ENCODE data around the gene AACS. TPM values are rescaled to one million over a fixed set of nuclear protein-coding genes. Genes with fewer than 3 reads are reported as not detected.
A peak's percentile ranks its signal among the peaks of the same experiment; 100 is the strongest.

The AACS gene
- total and polyA plus RNA-seq, 2 of the 13 experiments (the other 11 are each of a cell fraction or from before 2014, with no cell fraction given), result 23.3 to 28.8 TPM

GRCh38 chr12:125065919-125066570, 810 bp downstream of the AACS start (continued):
- TF ChIP-seq ZNF598 (CRISPR knock-in tag; IDR thresholded peaks at IDR 0.05; ENCODE audit: borderline replicate concordance), result no peak
- no peak for TF ChIP-seq AKAP8 (CRISPR knock-in tag; IDR thresholded peaks at IDR 0.05)
- 0 out of 2 replicates have a peak, but pooled peaks have one; percentile 30 for TF ChIP-seq ZNF317 (CRISPR knock-in tag; IDR thresholded peaks at IDR 0.05)
- no peak for TF ChIP-seq ZKSCAN5 (CRISPR knock-in tag; IDR thresholded peaks at IDR 0.05)
- no peak for TF ChIP-seq GABPB1 (CRISPR knock-in tag; IDR thresholded peaks at IDR 0.05)
- no peak for TF ChIP-seq ZNF619 (CRISPR knock-in tag; IDR thresholded peaks at IDR 0.05)
- no peak for TF ChIP-seq MEF2D (CRISPR knock-in tag; IDR thresholded peaks at IDR 0.05)
- no peak for TF ChIP-seq ZNF550 (CRISPR knock-in tag; IDR thresholded peaks at IDR 0.05; ENCODE audit: borderline replicate concordance)
- TF ChIP-seq CENPBD1 (CRISPR knock-in tag; IDR thresholded peaks at IDR 0.05; ENCODE audit: borderline replicate concordance, low read depth), result no peak
- TF ChIP-seq CBFB (CRISPR knock-in tag; IDR thresholded peaks at IDR 0.05), result no peak
- TF ChIP-seq MAX (IDR thresholded peaks at IDR 0.05), result peak; percentile 66
- TF ChIP-seq HDAC1 (CRISPR knock-in tag; IDR thresholded peaks at IDR 0.05), result peak; percentile 44
- no peak for TF ChIP-seq ZHX1 (CRISPR knock-in tag; IDR thresholded peaks at IDR 0.05; ENCODE audit: low read depth)
- no peak for TF ChIP-seq CBX2 (IDR thresholded peaks at IDR 0.05; ENCODE audit: low read depth, low read length)
- no peak for TF ChIP-seq CBX2 (CRISPR knock-in tag; IDR thresholded peaks at IDR 0.05; ENCODE audit: low read depth)
- TF ChIP-seq TOPORS (CRISPR knock-in tag; IDR thresholded peaks at IDR 0.05), result no peak
- TF ChIP-seq ZSCAN12 (CRISPR knock-in tag; IDR thresholded peaks at IDR 0.05), result no peak
- no peak for TF ChIP-seq ZFP36L2 (CRISPR knock-in tag; IDR thresholded peaks at IDR 0.05)
- no peak for TF ChIP-seq ZNF513 (CRISPR knock-in tag; conservative IDR thresholded peaks at IDR 0.05)
- no peak; the same call in 1 of the 2 replicates for TF ChIP-seq MXD1 (CRISPR knock-in tag; IDR thresholded peaks at IDR 0.05)
- 0 out of 2 replicates have a peak, but pooled peaks have one; percentile 52 for TF ChIP-seq ZFP82 (CRISPR knock-in tag; IDR thresholded peaks at IDR 0.05; ENCODE audit: borderline replicate concordance)
- no peak for TF ChIP-seq ZNF275 (CRISPR knock-in tag; IDR thresholded peaks at IDR 0.05; ENCODE audit: borderline replicate concordance)
